T47D (cell line): ENCODE data around the gene ZMYM3.

Experiments used
- DNase-seq, 2 experiments: peaks; one replicate each; pipeline versions ENCODE4 v3.0.0 to v3.0.0-alpha.2; 2011 to 2012; ENCODE audit warnings: low read depth in 1 of 2, low spot score in 1 of 2
- JUND ChIP-seq: IDR thresholded peaks from 2 replicates; pipeline ENCODE4 v1.6.1; 2012; ENCODE audit warnings: low read depth
- in situ Hi-C: cut with HindIII; loops from 2 replicates; pipeline ENCODE4 v1.10.0; 2016; ENCODE audit warnings: low sequenced_read_pairs, low pct_unique_long_range_greater_than_20kb

The ZMYM3 gene

DNA sequence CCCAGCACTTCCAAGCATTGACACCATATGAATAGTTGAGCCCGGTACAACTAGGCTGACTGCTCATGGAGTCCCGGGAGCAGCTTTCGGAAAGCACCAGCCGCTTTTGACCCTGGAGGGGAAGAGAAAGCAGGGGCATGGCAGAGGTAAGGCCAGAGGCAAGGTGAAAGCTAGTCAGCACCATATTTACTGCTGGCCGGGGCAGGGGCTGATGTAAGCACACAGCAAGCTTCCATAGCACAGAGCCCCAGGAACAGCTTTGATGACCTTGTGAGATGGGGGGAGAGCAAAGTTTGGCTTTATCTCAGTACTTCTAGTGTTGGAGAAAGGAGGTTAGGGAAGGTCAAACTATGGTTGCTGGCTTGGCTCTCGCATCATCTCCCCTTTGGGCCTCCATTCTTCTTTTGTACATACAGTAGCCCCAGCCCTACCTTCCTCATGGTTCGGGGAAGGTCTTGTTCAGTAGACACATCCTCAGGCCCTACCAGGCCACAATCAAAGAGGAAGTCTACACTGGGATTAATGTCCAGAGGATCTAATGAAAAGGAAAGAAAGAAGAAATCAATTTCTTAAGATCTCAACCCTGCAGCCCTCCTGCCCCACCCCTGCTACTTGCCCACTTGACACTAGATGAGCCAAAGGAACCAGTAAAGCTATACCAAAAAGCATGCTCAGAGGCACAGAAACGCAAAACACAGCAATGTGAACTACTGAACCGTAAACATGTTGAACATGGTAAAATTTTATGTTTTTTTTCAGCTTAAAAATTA is 9.4 kb downstream of the ZMYM3 start:
- no peak for DNase-seq
- in situ Hi-C loops: no loop called here
- TF ChIP-seq JUND: no peak

DNA sequence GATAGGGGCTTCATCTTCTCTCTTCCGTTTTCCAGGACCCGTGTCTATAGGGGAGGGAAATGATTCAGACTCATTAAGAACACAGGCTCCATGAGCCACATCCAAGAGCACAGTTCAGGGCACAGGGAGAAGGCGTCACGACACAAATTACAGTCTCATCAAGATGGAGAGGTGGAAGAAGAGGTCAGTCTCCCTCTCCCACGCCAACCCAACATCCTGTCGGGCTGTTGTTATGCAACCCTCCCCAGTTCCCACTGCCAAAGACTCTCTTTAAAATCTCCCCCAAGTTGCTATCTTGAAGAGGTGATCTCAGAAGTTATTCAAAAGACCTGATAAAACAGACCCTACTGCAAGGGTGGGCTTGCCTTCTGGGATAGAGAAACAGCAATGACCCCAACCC is 12.6 kb downstream of the ZMYM3 start:
- in situ Hi-C loops: no loop called here
- DNase-seq: no peak
- no peak for TF ChIP-seq JUND

DNA sequence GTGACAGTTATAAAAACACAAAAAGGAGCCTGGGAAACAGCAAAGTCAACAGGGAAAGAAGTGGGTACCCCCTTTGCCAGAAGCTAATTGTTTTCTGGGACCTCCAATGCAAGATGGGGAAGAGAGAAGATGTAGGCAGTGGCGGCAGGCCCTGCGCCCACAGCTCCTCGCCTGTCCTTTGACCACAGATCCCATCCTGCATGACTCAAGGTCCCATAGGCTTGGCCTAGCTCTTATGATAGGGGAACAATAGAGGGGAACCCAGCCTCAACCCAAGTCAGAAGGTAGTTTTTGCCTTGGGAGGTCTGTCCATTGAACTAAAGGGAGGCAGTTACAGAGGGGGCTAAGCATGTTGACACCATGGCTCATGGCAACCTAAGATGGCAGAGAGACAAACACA is 14.2 kb downstream of the ZMYM3 start:
- TF ChIP-seq JUND: no peak
- in situ Hi-C loops: no loop called here
- no peak for DNase-seq

DNA sequence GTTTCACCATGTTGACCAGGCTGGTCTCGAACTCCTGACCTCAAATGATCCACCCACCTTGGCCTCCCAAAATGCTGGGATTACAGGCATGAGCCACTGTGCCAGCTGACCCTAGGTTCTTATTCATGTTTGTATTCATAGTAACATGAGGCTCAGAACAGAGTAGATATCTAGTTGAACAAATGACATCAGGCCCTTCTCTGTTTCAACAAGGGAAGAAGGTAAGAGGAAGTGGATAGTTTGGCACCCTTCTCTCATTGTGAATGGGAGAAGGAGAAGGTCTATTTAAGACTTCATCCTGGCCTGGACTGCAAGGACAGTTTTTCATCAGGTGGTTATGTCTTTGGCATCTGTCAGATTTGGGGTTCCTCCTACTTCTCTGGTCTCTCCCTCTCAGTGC is 17.1 kb downstream of the ZMYM3 start:
- no peak for DNase-seq
- in situ Hi-C loops: no loop called here
- TF ChIP-seq JUND: no peak

DNA sequence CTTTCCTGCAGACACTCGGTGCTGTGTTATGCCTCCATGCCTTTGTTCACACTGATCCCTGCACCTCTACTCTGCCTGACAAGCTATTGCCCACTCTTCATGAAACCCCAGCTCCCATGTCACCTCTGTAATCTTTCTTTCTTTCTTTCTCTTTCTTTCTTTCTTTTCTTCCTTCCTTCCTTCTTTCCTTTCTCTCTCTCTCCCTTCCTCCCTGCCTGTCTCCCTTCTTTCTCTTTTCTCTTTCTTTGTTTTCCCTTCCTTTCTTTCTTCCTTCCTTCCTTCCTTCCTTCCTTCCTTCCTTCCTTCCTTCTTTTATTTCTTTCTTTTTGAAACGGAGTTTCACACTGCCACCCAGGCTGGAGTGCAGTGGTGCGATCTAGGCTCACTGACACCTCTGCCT is 18.5 kb downstream of the ZMYM3 start:
- no peak for TF ChIP-seq JUND
- in situ Hi-C loops: no loop called here
- no peak for DNase-seq

DNA sequence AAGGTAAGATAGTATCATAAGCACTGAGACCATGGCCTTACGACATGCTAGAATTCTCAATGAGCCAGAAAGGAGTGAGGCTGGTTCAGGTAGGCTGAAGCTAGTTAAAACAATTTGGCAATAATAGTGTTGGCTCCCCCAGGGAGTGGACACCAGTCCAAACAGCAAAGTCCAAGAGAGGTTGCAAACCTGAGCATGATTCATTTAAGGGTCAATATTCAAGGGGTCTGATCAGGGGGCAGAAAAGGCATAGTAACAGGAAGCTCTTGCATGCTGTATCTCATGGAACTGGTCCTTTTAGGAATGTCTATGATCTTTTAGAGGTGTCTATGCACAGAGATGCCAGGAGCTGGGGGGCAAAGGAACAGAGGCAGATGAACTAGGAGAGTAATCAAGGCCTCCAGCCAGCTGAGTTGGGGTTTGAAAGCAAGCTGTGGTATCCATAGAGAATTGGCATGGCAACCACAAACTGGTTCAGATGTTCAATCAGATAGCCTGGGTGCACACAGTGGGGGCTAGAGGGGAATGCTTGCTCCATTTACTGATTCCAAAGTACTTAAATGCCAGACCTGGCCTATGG is 25.8 kb downstream of the ZMYM3 start:
- DNase-seq: no peak
- TF ChIP-seq JUND: no peak
- in situ Hi-C loops: no loop called here

DNA sequence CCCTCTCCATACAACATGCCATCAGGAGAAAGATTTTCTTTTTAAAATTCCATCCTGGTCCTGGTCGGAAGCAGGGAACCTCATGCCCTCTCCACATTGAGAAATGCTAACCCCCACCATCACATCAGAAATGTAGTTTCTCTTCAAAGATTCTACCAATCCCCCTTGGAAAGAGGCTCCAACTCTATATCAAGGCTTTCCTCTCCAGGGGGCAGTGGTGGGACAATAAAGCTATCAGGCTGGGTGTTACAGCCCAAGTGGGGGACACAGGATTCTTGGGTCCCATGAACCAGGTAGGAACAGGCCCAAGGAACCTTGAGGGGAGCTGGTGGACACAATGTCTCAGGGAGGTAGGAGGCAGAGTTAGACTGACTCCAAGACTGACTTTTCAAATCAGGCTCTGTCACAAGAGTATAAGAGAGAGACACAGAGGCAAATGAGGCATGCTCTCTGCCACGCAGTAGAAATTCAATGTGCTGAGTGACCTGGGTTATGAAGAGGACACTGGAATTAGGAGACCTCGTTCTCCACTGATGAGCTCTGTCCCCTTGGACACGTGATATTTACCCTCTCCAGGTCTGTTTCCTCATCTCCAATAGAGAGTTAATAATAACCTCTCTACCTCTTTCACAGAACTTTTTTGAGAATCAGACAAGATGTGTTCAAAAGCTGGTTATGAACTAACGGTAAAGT is 26.4 kb downstream of the ZMYM3 start:
- no peak for DNase-seq
- no peak for TF ChIP-seq JUND
- in situ Hi-C loops: no loop called here

DNA sequence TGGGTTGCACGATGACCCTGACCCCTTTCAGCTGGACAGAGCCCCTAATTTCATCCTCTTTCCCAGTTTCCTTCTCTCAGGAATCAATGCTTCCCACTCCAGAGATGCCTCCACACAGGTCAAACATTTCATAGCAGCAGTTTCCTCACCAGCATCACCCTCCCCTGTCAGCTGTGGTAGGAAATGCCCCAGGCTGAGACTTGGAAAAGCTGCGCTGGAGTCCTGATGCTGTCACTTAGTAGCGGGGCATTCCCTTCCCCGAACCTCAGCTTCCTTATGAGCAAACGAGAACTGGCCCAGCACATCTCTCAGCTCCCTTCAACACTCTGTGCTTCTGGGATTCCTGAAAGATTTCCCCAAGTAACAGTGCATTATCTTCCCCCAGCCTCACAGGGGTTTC is 28.3 kb downstream of the ZMYM3 start:
- in situ Hi-C loops: no loop called here
- DNase-seq: peak; percentile 2 to 13
- TF ChIP-seq JUND: no peak

DNA sequence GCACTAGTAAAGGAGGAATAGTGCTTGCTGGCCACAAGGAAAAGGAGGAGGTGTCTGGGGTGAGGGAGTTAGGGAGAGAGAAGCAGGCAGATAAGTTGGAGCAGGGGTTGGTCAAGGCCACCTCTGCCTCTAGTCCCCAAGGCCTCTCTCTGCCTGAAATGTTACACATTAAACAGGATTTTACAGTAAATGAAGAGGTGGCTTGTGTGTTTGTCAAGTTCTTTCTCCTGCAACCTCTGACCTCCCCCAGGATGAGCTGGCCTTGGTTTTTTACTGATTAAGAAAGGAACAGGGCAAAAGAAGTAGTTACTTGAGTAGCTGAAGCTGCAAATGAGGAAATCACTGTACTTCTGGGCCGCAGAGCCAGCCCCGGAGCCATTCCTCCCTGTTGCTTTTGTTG is 28.9 kb downstream of the ZMYM3 start:
- in situ Hi-C loops: no loop called here
- DNase-seq: no peak
- TF ChIP-seq JUND: no peak

DNA sequence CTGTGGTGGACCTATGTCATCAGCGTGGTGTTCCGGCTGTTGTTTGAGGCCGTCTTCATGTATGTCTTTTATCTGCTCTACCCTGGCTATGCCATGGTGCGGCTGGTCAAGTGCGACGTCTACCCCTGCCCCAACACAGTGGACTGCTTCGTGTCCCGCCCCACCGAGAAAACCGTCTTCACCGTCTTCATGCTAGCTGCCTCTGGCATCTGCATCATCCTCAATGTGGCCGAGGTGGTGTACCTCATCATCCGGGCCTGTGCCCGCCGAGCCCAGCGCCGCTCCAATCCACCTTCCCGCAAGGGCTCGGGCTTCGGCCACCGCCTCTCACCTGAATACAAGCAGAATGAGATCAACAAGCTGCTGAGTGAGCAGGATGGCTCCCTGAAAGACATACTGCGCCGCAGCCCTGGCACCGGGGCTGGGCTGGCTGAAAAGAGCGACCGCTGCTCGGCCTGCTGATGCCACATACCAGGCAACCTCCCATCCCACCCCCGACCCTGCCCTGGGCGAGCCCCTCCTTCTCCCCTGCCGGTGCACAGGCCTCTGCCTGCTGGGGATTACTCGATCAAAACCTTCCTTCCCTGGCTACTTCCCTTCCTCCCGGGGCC is 29.7 kb downstream of the ZMYM3 start:
- DNase-seq: no peak
- TF ChIP-seq JUND: no peak
- in situ Hi-C loops: no loop called here

DNA sequence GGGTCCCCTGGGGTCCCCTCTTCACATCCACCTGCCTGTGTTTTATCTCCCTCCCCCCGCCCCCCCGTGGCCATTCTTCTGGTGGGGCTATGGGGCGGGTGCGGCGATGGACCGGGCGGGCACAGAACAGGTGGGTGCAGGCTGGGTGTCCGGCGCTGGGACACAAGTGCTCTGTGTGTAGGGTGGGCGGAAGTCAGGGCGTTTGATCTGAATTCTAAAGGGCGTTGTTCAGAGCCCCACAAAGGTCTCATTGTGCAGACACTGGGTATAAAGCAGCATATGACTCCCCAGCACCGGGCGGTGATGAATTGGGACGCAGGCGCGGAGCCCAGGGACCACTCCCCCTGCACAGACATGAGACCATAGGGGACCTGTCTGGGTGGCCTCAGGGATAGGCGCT is 31.0 kb downstream of the ZMYM3 start, which contains the start of gene GJB1:
GJB1 (plus strand) TSS at position 296 of the 400 bp plus-strand sequence. CDS start 484 bp downstream, outside the sequence.
- no peak for TF ChIP-seq JUND
- no peak for DNase-seq
- in situ Hi-C loops: no loop called here

DNA sequence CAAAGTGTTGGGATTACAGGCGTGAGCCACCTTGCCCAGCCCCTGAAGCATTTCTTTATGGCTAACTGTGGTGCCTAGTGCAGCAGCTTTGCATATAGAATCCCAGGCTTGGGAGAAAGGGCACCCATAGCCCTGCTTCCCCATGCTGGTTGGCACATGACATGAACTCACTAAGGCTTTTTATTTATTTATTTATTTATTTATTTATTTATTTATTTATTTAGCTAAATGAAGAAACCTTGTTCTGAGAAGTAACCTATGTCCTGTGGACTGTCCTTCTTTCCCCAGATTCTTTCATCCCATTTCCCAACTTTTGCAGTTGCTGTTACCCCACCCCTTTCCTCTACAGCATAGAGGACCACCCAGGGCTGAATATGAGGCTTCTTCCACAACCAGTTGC is 32.8 kb downstream of the ZMYM3 start:
- TF ChIP-seq JUND: no peak
- DNase-seq: no peak
- in situ Hi-C loops: no loop called here

DNA sequence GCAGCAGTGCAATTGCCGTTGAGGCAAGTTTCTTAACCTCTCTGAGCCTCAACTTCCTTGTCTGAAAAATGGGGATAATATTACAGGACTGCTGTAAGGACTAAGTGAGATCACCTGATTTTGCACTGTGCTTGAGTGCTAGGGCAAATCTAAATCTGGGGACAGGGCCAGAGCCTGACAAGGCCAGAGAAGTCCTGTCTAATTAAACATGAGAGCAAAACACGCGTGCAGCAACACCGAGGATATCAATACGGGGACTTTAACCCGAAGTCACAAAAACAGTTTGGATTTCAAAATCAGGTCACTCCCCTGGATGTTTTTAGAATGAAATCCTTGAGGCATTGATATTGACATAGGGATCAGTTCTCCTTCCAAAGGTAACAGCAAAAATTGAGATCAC is 36.6 kb downstream of the ZMYM3 start:
- no peak for TF ChIP-seq JUND
- no peak for DNase-seq
- in situ Hi-C loops: no loop called here
